SK-N-SH (cell line): ENCODE results near the gene RPL12. TPM values are rescaled to one million over a fixed set of nuclear protein-coding genes. Genes with fewer than 3 reads are reported as not detected.
A peak's percentile ranks its signal among the peaks of the same experiment; 100 is the strongest.

ENCODE experiments used
- CTCF ChIA-PET: fragments of 300-600, 350-600 bp; formaldehyde crosslinking; extraction: SDS; loops from one replicate; lab custom pipeline; 2021; lab: Yijun Ruan, JAX
- POLR2A ChIA-PET: fragments of 350-600 bp; sonication (Branson Sonifier 250); formaldehyde crosslinking; extraction: SDS; loops from one replicate; lab custom pipeline; 2020; ENCODE audit warnings: antibody characterized with exemption, inconsistent platforms; lab: Yijun Ruan, JAX
- DNase-seq: peaks from one replicate; pipeline ENCODE4 v3.0.0; 2012
- H2AFZ ChIP-seq: fragments of 200-600 bp; sonication (generic); 2 replicates; pipeline ENCODE4 v1.8.1; 2016; ENCODE audit warnings: antibody characterized with exemption, mild to moderate bottlenecking, low read depth
- H3F3A ChIP-seq: fragments of 200-600 bp; sonication (generic); replicated peaks from 2 replicates; pipeline ENCODE3; 2016; ENCODE audit warnings: antibody characterized with exemption, mild to moderate bottlenecking; ENCODE audit not compliant: insufficient read depth
- H3K27ac ChIP-seq, 2 experiments: fragments of 200-500 bp in 1 of 2; fragments of 200-600 bp in 1 of 2; sonication (Bioruptor generic) in 1 of 2; sonication (generic), shearing (Covaris generic) in 1 of 2; 2 replicates each; pipeline versions ENCODE4 v1.5.1 to v1.6.1; 2014 to 2016; ENCODE audit warnings: low read depth in 2 of 2, inconsistent platforms in 1 of 2, low read length in 1 of 2, mild to moderate bottlenecking in 1 of 2, mixed read lengths in 1 of 2
- H3K27me3 ChIP-seq: fragments of 200-600 bp; sonication (generic), shearing (Covaris generic); 2 replicates; pipeline ENCODE4 v1.6.1; 2016; ENCODE audit warnings: mixed run types; ENCODE audit not compliant: insufficient read depth
- H3K36me3 ChIP-seq, 2 experiments: fragments of 200-500 bp in 1 of 2; fragments of 200-600 bp in 1 of 2; sonication (Bioruptor generic) in 1 of 2; sonication (generic) in 1 of 2; replicated peaks in 1 of 2; 2 replicates each; pipeline versions ENCODE3 to v1.5.1; 2014 to 2016; ENCODE audit warnings: low read length in 1 of 2, mild to moderate bottlenecking in 1 of 2; ENCODE audit not compliant: insufficient read depth in 2 of 2, control insufficient read depth in 1 of 2
- H3K4me1 ChIP-seq, 2 experiments: fragments of 200-500 bp in 1 of 2; fragments of 200-600 bp in 1 of 2; sonication (Bioruptor generic) in 1 of 2; sonication (generic), shearing (Covaris generic) in 1 of 2; 2 replicates each; pipeline versions ENCODE4 v1.5.1 to v1.6.1; 2014 to 2016; ENCODE audit warnings: low read depth in 1 of 2, low read length in 1 of 2, mixed run types in 1 of 2; ENCODE audit not compliant: insufficient read depth in 2 of 2, control insufficient read depth in 1 of 2
- H3K4me2 ChIP-seq: fragments of 200-600 bp; sonication (generic), shearing (Covaris generic); 2 replicates; pipeline ENCODE4 v1.6.1; 2017; ENCODE audit warnings: mixed run types
- H3K4me3 ChIP-seq, 2 experiments: fragments of 200-500 bp in 1 of 2; fragments of 200-600 bp in 1 of 2; sonication (Bioruptor generic) in 1 of 2; sonication (generic), shearing (Covaris generic) in 1 of 2; 2 replicates each; pipeline versions ENCODE4 v1.5.1 to v1.8.1; 2014 to 2016; ENCODE audit warnings: low read depth in 2 of 2, inconsistent platforms in 1 of 2, low read length in 1 of 2, mild to moderate bottlenecking in 1 of 2, mixed read lengths in 1 of 2, moderate library complexity in 1 of 2
- H3K79me2 ChIP-seq: fragments of 200-600 bp; sonication (generic); 2 replicates; pipeline ENCODE4 v1.8.1; 2017; ENCODE audit warnings: mild to moderate bottlenecking; ENCODE audit not compliant: insufficient read depth
- H3K9ac ChIP-seq: fragments of 200-600 bp; sonication (generic); 2 replicates; pipeline ENCODE4 v1.6.1; 2017; ENCODE audit warnings: mixed run types
- H3K9me2 ChIP-seq: fragments of 200-600 bp; sonication (generic); 2 replicates; pipeline ENCODE4 v1.6.1; 2017; ENCODE audit warnings: mixed run types
- H3K9me3 ChIP-seq: fragments of 200-600 bp; sonication (generic); 2 replicates; pipeline ENCODE4 v1.6.1; 2017; ENCODE audit warnings: mixed run types, mild to moderate bottlenecking, moderate library complexity
- H4K20me1 ChIP-seq: fragments of 200-600 bp; sonication (generic); 2 replicates; pipeline ENCODE4 v1.6.1; 2017; ENCODE audit warnings: mild to moderate bottlenecking, mixed run types; ENCODE audit not compliant: insufficient read depth
- CHD2 ChIP-seq: fragments of 150-350 bp; IDR thresholded peaks from 2 replicates; pipeline ENCODE4 v1.6.1; 2018; ENCODE audit warnings: low read length; ENCODE audit not compliant: partially characterized antibody
- ELF1 ChIP-seq: IDR thresholded peaks from 2 replicates; pipeline ENCODE4 v1.4.0; 2012
- FOSL2 ChIP-seq: IDR thresholded peaks from 2 replicates; pipeline ENCODE4 v1.4.0; 2012; ENCODE audit warnings: low read depth, mild to moderate bottlenecking, moderate library complexity, borderline replicate concordance
- FOXJ3 ChIP-seq: sonication (generic); formaldehyde crosslinking; IDR thresholded peaks from 2 replicates; pipeline ENCODE4 v1.5.1; 2020; ENCODE audit warnings: mild to moderate bottlenecking, missing genetic modification reagents
- IRF3 ChIP-seq: fragments of 150-350 bp; IDR thresholded peaks from 2 replicates; pipeline ENCODE4 v1.6.1; 2016; ENCODE audit warnings: mild to moderate bottlenecking, low read depth, low read length
- JUND ChIP-seq: IDR thresholded peaks from 2 replicates; pipeline ENCODE4 v1.4.0; 2012
- MXI1 ChIP-seq: IDR thresholded peaks from 2 replicates; pipeline ENCODE4 v1.6.1; 2012; ENCODE audit warnings: mild to moderate bottlenecking, low read depth, low read length, improper control_type of control experiment
- NFIC ChIP-seq: IDR thresholded peaks from 2 replicates; pipeline ENCODE4 v1.4.0; 2012; ENCODE audit warnings: borderline replicate concordance
- NRF1 ChIP-seq: IDR thresholded peaks from 2 replicates; pipeline ENCODE4 v1.6.1; 2012; ENCODE audit warnings: low read depth, mild to moderate bottlenecking, low read length
- USF1 ChIP-seq: IDR thresholded peaks from 2 replicates; pipeline ENCODE4 v1.4.0; 2012; ENCODE audit warnings: low read depth, borderline replicate concordance
- USF2 ChIP-seq: fragments of 150-350 bp; IDR thresholded peaks from 2 replicates; pipeline ENCODE4 v1.6.1; 2017; ENCODE audit warnings: antibody characterized with exemption, low read length, low read depth, borderline replicate concordance
- YY1 ChIP-seq: IDR thresholded peaks from 2 replicates; pipeline ENCODE4 v1.4.0; 2012; ENCODE audit warnings: low read depth, mild to moderate bottlenecking
- ZBTB33 ChIP-seq: IDR thresholded peaks from 2 replicates; pipeline ENCODE4 v1.4.0; 2012; ENCODE audit warnings: low read depth, borderline replicate concordance
- WGBS: methylation state at CpG from one replicate; pipeline ENCODE4 v1.1.6; 2017; ENCODE audit warnings: low lambda C conversion rate; 5-methylcytosine and 5-hydroxymethylcytosine counted together
- polyA plus RNA-seq, 3 experiments: library from polyadenylated mRNA; depleted of rRNA; stranded (reverse); fragments of >200 nt; gene quantifications; 2 replicates each; pipeline ENCODE4 v1.2.3, GENCODE V29; 2012

RPL12 gene
- polyA plus RNA-seq, 1 of the 3 experiments (the other 2 are of a cell fraction), result 3,270 TPM

- Histone ChIP-seq H3K9ac (no peak overlapping the region), H3K79me2 (no peaks in the 10 kb centered on the region), H3K4me3 (no peak overlapping the region), H3K4me2 (no peak overlapping the region), H3K27ac (peak overlapping the region in 1 of 2 experiments; percentile 40; a peak in 1 of 4 replicates), H3K4me1 (peaks cover 0 to 12% of the 10 kb centered on the region in 2 experiments; a peak in 1 of 4 replicates), H3K36me3 (peaks cover 28 to 29% of the 10 kb centered on the region in 2 experiments), H3K9me2 (no peaks in the 10 kb centered on the region), H3K9me3 (no peaks in the 10 kb centered on the region), H3K27me3 (no peaks in the 10 kb centered on the region), H3F3A (no peaks in the 10 kb centered on the region), H2AFZ (no peak overlapping the region), H4K20me1 (no peaks in the 10 kb centered on the region)
- POLR2A ChIA-PET, result interaction anchor here (3.4 kb wide), 1 partner anchor 12 kb away, joined by 12 read pairs; the partner anchor contains the start of genes LRSAM1 and RPL12
- no peak for DNase-seq
- TF ChIP-seq NRF1, result no peak
- no peak for TF ChIP-seq CHD2
- TF ChIP-seq ELF1, result no peak
- TF ChIP-seq YY1, result no peak
- TF ChIP-seq USF1, result no peak
- TF ChIP-seq IRF3, result no peak
- no peak for TF ChIP-seq FOXJ3 (CRISPR knock-in tag)
- TF ChIP-seq MXI1, result no peak
- TF ChIP-seq USF2, result no peak
- no peak for TF ChIP-seq ZBTB33
- no peak for TF ChIP-seq FOSL2
- WGBS, result 87% methylated on average over 3 of the region's 3 CpGs
- CTCF ChIA-PET, result interaction anchor here (1.1 to 2.2 kb wide), 2 partner anchors 12 to 26 kb away, joined by 3 to 5 read pairs; partner anchors contain the start of genes LRSAM1 and RPL12
Measured at GRCh38 chr9:127463382-127463781, 12.2 kb upstream of the RPL12 start.

GRCh38 chr9:127458921-127459320 is 7.7 kb upstream of the RPL12 start:
- WGBS, result 82% methylated on average over 7 of the region's 9 CpGs
- no peak for TF ChIP-seq JUND
- TF ChIP-seq NFIC, result no peak
- no peak overlapping the region for H3K27ac ChIP-seq
- no peaks in the 10 kb centered on the region for H3K27me3 ChIP-seq
- no peak for DNase-seq
- peaks cover 0 to 8% of the 10 kb centered on the region in 2 experiments; a peak in 1 of 4 replicates for H3K4me1 ChIP-seq
- H3K4me2 ChIP-seq, result no peak overlapping the region
- no peak overlapping the region for H3K4me3 ChIP-seq
- H3K9ac ChIP-seq, result no peak overlapping the region
- no peaks in the 10 kb centered on the region for H3K79me2 ChIP-seq
- H4K20me1 ChIP-seq, result no peaks in the 10 kb centered on the region
- CTCF ChIA-PET, result no interaction called here
- H3F3A ChIP-seq, result no peaks in the 10 kb centered on the region
- no peaks in the 10 kb centered on the region for H3K9me2 ChIP-seq
- H2AFZ ChIP-seq, result no peak overlapping the region
- H3K9me3 ChIP-seq, result no peaks in the 10 kb centered on the region
- POLR2A ChIA-PET, result interaction anchor here (0.7 kb wide), 1 partner anchor 11 kb away, joined by 3 read pairs; no protein-coding TSS in a partner anchor
- peaks cover 28 to 51% of the 10 kb centered on the region in 2 experiments for H3K36me3 ChIP-seq
